Keratinocyte (primary cell): Measurements from ENCODE around the gene GRM5. TPM values are rescaled to one million over a fixed set of nuclear protein-coding genes. Genes with fewer than 3 reads are reported as not detected.

Experiments
- DNase-seq: peaks from one replicate; pipeline ENCODE4 v3.0.0-alpha.2; 2011; ENCODE audit warnings: low read depth, missing footprints, low spot score
- FAIRE-seq: peaks from 2 replicates; lab custom pipeline; 2011; peaks lifted over from hg19 to GRCh38; lab: Jason Lieb, UNC
- H2AFZ ChIP-seq: 2 replicates; pipeline ENCODE4 v1.6.0; 2012; ENCODE audit warnings: low read length, control low read depth, inconsistent platforms; ENCODE audit not compliant: control insufficient read depth
- H3K27ac ChIP-seq: 2 replicates; pipeline ENCODE4 v1.5.1; 2011; ENCODE audit warnings: low read length; ENCODE audit not compliant: control insufficient read depth, insufficient read depth
- H3K27me3 ChIP-seq: 3 replicates; pipeline ENCODE4 v1.6.0; 2011; ENCODE audit warnings: low read length; ENCODE audit not compliant: control insufficient read depth, insufficient read depth; ENCODE audit errors: extremely low read depth
- H3K36me3 ChIP-seq, 2 experiments: 2 replicates in 1 of 2; 3 replicates in 1 of 2; pipeline ENCODE4 v1.5.1; 2011; ENCODE audit warnings: low read length in 2 of 2, mild to moderate bottlenecking in 1 of 2; ENCODE audit not compliant: control insufficient read depth in 2 of 2, insufficient read depth in 2 of 2; ENCODE audit errors: extremely low read depth in 1 of 2
- H3K4me1 ChIP-seq: 3 replicates; pipeline ENCODE4 v1.5.1; 2011; ENCODE audit warnings: low read length; ENCODE audit not compliant: control insufficient read depth, insufficient read depth; ENCODE audit errors: extremely low read depth
- H3K4me2 ChIP-seq: 3 replicates; pipeline ENCODE4 v1.6.0; 2011; ENCODE audit warnings: low read depth, low read length; ENCODE audit not compliant: control insufficient read depth, insufficient read depth; ENCODE audit errors: extremely low read depth
- H3K4me3 ChIP-seq, 3 experiments: fragments of 200-600 bp in 1 of 3; sonication (generic) in 1 of 3; 2 replicates in 2 of 3; 3 replicates in 1 of 3; pipeline ENCODE4 v1.5.1; 2011 to 2016; ENCODE audit warnings: low read length in 3 of 3, mild to moderate bottlenecking in 3 of 3, control low read depth in 2 of 3, inconsistent platforms in 1 of 3, low read depth in 1 of 3, mixed read lengths in 1 of 3, mixed run types in 1 of 3, moderate library complexity in 1 of 3; ENCODE audit not compliant: control insufficient read depth in 2 of 3, insufficient read depth in 2 of 3; ENCODE audit errors: extremely low read depth in 1 of 3
- H3K79me2 ChIP-seq: 2 replicates; pipeline ENCODE4 v1.6.0; 2012; ENCODE audit warnings: low read length; ENCODE audit not compliant: control insufficient read depth, insufficient read depth
- H3K9ac ChIP-seq: 3 replicates; pipeline ENCODE4 v1.6.0; 2011; ENCODE audit warnings: low read length; ENCODE audit not compliant: control insufficient read depth, insufficient read depth; ENCODE audit errors: extremely low read depth
- H3K9me1 ChIP-seq: 3 replicates; pipeline ENCODE4 v1.6.0; 2011; ENCODE audit warnings: low read length; ENCODE audit not compliant: control insufficient read depth, insufficient read depth; ENCODE audit errors: extremely low read depth
- H3K9me3 ChIP-seq: 2 replicates; pipeline ENCODE4 v1.5.1; 2012; ENCODE audit warnings: low read depth, low read length; ENCODE audit not compliant: control insufficient read depth
- H4K20me1 ChIP-seq: 3 replicates; pipeline ENCODE4 v1.6.0; 2011; ENCODE audit warnings: low read length; ENCODE audit not compliant: control insufficient read depth, insufficient read depth; ENCODE audit errors: extremely low read depth
- CTCF ChIP-seq, 3 experiments: IDR thresholded peaks in 1 of 3; conservative IDR thresholded peaks in 1 of 3; optimal IDR thresholded peaks in 1 of 3; 2 replicates in 2 of 3; 3 replicates in 1 of 3; pipeline versions ENCODE3 to v1.5.1; 2011; ENCODE audit warnings: low read length in 3 of 3, mild to moderate bottlenecking in 3 of 3, moderate library complexity in 2 of 3, control low read depth in 1 of 3, inconsistent platforms in 1 of 3; ENCODE audit not compliant: insufficient read depth in 2 of 3; ENCODE audit errors: extremely low read depth in 1 of 3
- EZH2 ChIP-seq: IDR thresholded peaks from one replicate; pipeline ENCODE4 v1.6.1; 2012; ENCODE audit warnings: inconsistent platforms, mild to moderate bottlenecking, low read length, moderate library complexity
- dilution Hi-C: fragments of 300-500 bp; cut with MboI; formaldehyde crosslinking; loops from one replicate; pipeline ENCODE4 v1.7.0; 2020; ENCODE audit warnings: low sequenced_read_pairs; ENCODE audit not compliant: extremely low pct_ligation_motif_present
- polyA plus RNA-seq, 5 experiments: library from polyadenylated mRNA; depleted of rRNA in 3 of 5; stranded (reverse) in 3 of 5; stranded (forward) in 1 of 5; unstranded in 1 of 5; fragments of >200 nt; gene quantifications; 1 replicate in 1 of 5; 2 replicates in 3 of 5; 3 replicates in 1 of 5; pipeline versions ENCODE4 v1.2.1 to v1.2.3, GENCODE V29; 2011 to 2012; ENCODE audit warnings: missing spikeins in 2 of 5, low read depth in 1 of 5, low replicate concordance in 1 of 5

Gene GRM5
- polyA plus RNA-seq, 1 donor (not counting 4 experiments of a cell fraction or from before 2014, with no cell fraction given) = not detected

- DNase-seq (no peak), FAIRE-seq (no peak)
- Histone ChIP-seq H3K4me1 (peaks cover 39% of the 10 kb centered on the region), H3K27me3 (no peaks in the 10 kb centered on the region), H4K20me1 (no peaks in the 10 kb centered on the region), H3K9me3 (peaks cover 3% of the 10 kb centered on the region), H2AFZ (no peak overlapping the region), H3K4me3 (no peak overlapping the region), H3K9ac (no peak overlapping the region), H3K36me3 (no peaks in the 10 kb centered on the region), H3K4me2 (no peak overlapping the region), H3K79me2 (no peaks in the 10 kb centered on the region), H3K9me1 (no peaks in the 10 kb centered on the region), H3K27ac (no peak overlapping the region)
- dilution Hi-C loops = loop anchor here (25.0 kb wide), 2 partner anchors 197 to 522 kb away; partner anchors contain the start of gene CTSC
- no peak for TF ChIP-seq CTCF (optimal IDR thresholded peaks at IDR 0.05 in 1 of 3, IDR thresholded peaks at IDR 0.05 in 1 of 3, conservative IDR thresholded peaks at IDR 0.05 in 1 of 3; ENCODE audit: extremely low read depth in 1 of 3, insufficient read depth in 2 of 3, low read length in 3 of 3)
These were observed 531.6 kb downstream of the GRM5 start for GRCh38 chr11:88534185-88534584.

GRCh38 chr11:88533001-88533400, 532.8 kb downstream of the GRM5 start:
- Histone ChIP-seq H3K36me3 (no peaks in the 10 kb centered on the region), H3K4me2 (no peak overlapping the region), H3K4me3 (no peak overlapping the region), H4K20me1 (no peaks in the 10 kb centered on the region), H3K4me1 (peaks cover 28% of the 10 kb centered on the region), H2AFZ (no peak overlapping the region), H3K79me2 (no peaks in the 10 kb centered on the region), H3K27me3 (no peaks in the 10 kb centered on the region), H3K9ac (no peak overlapping the region), H3K9me3 (peaks cover 3% of the 10 kb centered on the region), H3K9me1 (no peaks in the 10 kb centered on the region), H3K27ac (no peak overlapping the region)
- peak; percentile 34 for FAIRE-seq
- no peak for DNase-seq
- TF ChIP-seq CTCF (optimal IDR thresholded peaks at IDR 0.05 in 1 of 3, IDR thresholded peaks at IDR 0.05 in 1 of 3, conservative IDR thresholded peaks at IDR 0.05 in 1 of 3; ENCODE audit: extremely low read depth in 1 of 3, insufficient read depth in 2 of 3, low read length in 3 of 3) = no peak
- TF ChIP-seq EZH2 = no peak
- dilution Hi-C loops = loop anchor here (25.0 kb wide), 2 partner anchors 196 to 521 kb away; partner anchors contain the start of gene CTSC
